GM19324 (cell line): Measurements from ENCODE around the gene ASNS.

Experiments
- ATAC-seq: cut with Tn5 transposase; IDR thresholded peaks from one replicate; pipeline ENCODE4 v1.9.1; 2021; ENCODE audit warnings: mild to moderate bottlenecking, moderate library complexity; ENCODE audit not compliant: unreplicated experiment, low FRiP score

ASNS gene

DNA sequence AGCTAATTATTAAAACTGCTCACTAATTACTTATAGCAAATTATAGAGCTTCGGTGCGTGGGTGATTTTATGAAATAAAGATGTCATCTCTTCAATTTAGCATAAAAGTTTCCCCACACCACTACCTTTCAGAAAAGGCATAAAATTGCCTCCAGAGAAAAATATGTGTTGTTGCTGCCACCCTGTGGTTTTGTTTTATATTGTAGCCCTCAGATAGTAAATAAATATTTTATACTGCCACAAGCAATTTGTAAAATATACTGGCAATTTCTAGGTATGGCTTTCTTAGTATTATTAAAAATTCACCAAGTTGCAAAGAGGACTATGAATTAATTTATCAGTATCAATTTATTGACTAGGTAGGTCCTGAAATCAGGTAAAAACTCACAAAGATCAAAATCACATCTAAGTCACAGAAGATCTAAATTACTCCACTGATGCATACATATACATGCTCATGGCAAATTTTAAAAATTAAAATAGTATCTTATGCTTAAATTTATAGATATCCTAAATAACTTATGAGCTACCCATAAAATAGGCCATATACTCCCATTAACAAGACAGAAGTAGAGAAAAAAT lies 26.5 kb downstream of the ASNS start:
- no peak for ATAC-seq

DNA sequence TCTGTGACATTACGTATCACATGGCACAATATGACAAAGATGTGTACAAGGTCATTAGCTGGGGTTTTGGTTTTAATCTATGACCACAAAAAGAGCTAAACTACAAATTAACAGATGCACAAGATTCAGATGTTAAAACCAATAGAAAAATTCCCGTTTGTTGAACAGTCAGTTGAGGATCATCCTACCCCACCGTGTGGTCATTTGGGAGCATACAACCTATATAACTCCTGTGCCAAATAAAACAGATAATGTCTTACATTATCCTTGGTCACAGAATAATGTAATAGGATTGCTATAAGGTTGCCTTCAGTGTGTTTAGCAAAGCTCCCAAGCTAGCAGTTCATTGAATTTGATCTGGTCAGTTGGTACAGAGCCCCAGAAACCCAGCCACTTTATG lies 28.2 kb downstream of the ASNS start:
- ATAC-seq: no peak

DNA sequence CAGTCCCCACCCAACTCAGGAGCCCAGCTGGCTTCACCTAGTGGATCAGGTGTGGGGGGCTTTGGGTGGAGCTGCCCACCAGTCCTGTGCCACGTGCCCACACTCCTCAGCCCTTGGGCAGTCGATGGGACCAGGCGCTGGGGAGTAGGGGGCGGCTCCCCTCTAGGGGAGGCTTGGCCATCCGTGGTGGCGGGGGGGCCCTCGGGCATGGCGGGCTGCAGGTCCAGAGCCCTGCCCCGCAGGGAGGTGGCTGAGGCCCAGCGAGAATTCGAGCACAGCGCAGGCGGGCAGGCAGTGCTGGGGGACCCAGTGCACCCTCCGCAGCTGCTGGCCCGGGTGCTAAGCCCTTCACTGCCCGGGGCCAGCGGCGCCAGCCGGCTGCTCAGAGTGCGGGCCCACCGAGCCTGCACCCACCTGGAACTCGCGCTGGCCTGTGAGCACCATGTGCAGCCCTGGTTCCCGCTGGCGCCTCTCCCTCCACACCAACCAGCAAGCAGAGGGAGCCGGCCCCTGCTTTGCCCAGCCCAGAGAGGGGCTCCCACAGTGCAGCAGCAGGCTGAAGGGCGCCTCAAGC lies 29.3 kb downstream of the ASNS start:
- ATAC-seq: no peak

DNA sequence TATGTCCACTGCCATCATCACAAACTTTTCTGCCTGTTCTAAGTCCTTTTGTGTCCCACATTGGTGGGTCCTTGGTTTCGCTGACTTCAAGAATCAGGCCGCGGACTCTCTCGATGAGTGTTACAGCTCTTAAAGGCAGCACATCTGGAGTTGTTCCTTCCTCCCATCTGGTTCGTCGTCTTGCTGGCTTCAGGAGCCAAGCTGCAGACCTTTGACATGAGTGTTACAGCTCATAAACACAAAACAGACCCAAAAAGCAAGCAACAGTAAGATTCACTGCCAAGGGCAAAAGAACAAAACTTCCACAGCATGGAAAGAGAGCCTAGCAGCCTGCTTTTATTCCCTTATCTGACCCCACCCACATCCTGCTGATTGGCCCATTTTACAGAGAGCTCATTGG lies 30.2 kb downstream of the ASNS start:
- no peak for ATAC-seq

DNA sequence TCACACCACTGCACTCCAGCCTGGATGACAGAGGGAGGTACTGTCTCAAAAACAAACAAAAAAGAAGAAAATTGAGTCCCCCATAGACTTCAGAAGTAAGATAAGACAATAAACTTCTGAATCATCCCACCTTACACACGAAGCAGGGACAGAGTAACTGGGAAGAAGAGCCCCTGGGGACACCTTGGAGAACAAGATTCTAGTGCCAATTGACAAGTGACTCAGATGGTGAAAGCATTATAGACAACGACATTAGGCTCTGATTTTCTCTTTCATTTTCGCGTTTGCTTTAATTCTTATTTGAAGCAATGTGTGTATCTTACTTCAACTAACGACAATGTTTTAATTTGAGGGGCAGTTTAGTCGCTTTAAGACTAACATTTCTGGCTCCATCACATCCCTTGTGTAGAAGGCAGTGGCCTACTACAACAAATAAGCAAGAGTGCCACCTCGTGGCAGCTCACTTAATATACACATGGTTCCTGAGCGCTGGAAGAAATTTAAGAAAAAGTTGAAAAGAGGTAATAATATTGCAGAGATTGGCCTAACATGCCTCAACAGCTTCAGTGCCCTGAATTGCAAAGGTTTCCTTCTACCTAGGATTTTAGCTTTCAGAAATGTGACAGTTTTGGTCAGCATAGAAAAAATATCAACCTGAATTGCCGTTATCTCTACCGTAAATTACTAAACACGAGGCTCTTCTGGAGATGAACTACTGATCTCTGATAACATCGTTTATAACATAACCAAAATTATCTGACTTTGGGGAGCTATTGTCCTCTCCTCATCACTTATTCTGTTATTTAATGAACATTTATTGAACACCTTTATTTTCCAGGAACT lies 36.7 kb downstream of the ASNS start:
- peak; percentile 72 for ATAC-seq

DNA sequence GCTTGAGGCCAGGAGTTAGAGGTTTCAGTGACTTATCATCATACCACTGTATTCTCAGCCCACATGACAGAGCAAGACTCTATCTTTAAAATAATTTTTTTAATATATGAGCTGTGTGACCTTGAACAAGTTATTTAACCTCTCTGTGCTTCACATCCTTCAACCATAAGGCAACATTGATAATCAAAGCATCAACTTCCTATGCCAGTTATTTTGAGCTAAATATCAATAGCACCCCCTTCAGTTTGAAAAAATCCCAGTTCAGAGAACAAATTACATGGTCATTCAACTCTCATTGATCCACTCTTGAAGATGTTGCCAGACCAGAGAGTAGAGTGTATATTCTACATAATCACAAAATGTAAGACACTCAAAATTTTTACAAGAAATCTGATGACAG lies 53.0 kb downstream of the ASNS start:
- no peak for ATAC-seq

DNA sequence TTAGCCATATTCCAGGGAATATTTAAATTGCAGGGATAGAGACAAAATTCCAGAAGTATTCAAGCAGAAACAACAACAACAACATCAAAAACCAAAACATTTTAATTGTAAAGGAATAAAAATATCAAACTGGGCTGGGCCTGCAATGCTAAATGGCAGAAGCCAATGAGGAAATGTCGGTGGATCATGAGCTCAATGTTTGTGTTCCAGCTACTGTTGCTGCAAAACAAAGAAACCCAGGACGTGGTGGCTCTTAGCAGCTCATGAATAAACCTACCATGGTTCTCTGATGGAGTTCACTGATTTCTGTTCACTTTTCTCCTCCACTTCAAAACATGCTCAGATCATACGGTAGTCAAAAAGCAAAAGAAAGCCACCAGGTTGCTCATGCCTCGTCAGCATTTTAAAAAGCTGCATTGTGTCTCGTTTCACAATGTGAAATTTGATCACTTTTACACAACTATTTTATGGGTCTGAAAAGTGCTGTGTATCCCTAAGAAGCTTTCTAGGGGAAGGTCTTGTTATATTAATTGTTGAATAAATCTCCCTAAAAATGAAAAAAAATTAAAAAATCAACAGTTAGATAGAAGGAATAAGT lies 54.0 kb downstream of the ASNS start:
- ATAC-seq: no peak
